Keratinocyte (primary cell): ENCODE measurements around the gene PPFIA1.

Experiments used
- EZH2 ChIP-seq: IDR thresholded peaks from one replicate; pipeline ENCODE4 v1.6.1; 2012; ENCODE audit warnings: inconsistent platforms, mild to moderate bottlenecking, low read length, moderate library complexity
- TF ChIP-seq, protein P1 (sequence below), 3 experiments: IDR thresholded peaks in 1 of 3; conservative IDR thresholded peaks in 1 of 3; optimal IDR thresholded peaks in 1 of 3; 2 replicates in 2 of 3; 3 replicates in 1 of 3; pipeline versions ENCODE3 to v1.5.1; 2011; ENCODE audit warnings: low read length in 3 of 3, mild to moderate bottlenecking in 3 of 3, moderate library complexity in 2 of 3, control low read depth in 1 of 3, inconsistent platforms in 1 of 3; ENCODE audit not compliant: insufficient read depth in 2 of 3; ENCODE audit errors: extremely low read depth in 1 of 3

DNA sequence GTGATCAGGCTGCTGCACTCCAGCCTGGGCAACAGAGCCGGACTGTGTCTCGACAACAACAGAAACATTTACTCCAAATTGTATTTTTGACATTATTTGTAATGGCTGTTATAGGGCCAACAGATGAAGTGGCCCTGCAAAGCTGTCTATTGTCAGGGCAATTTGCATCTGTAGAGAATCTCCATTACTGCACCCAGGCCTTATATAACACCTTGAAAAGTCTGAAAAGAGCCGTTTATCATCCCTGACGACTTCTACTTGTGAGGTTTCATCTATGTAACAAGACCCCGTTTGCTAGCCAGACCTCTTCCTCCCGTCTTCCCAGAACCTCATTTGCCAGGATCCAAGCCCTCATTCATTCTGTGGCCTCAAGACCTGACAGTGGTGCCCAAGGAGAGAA lies 118.7 kb downstream of the PPFIA1 start:
- TF ChIP-seq, protein P1, sequence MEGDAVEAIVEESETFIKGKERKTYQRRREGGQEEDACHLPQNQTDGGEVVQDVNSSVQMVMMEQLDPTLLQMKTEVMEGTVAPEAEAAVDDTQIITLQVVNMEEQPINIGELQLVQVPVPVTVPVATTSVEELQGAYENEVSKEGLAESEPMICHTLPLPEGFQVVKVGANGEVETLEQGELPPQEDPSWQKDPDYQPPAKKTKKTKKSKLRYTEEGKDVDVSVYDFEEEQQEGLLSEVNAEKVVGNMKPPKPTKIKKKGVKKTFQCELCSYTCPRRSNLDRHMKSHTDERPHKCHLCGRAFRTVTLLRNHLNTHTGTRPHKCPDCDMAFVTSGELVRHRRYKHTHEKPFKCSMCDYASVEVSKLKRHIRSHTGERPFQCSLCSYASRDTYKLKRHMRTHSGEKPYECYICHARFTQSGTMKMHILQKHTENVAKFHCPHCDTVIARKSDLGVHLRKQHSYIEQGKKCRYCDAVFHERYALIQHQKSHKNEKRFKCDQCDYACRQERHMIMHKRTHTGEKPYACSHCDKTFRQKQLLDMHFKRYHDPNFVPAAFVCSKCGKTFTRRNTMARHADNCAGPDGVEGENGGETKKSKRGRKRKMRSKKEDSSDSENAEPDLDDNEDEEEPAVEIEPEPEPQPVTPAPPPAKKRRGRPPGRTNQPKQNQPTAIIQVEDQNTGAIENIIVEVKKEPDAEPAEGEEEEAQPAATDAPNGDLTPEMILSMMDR (optimal IDR thresholded peaks at IDR 0.05 in 1 of 3, IDR thresholded peaks at IDR 0.05 in 1 of 3, conservative IDR thresholded peaks at IDR 0.05 in 1 of 3; ENCODE audit: extremely low read depth in 1 of 3, insufficient read depth in 2 of 3, low read length in 3 of 3), result no peak
- TF ChIP-seq EZH2, result no peak
